Right lobe of liver (tissue), 4 donors: ENCODE results near the gene METTL13.

Source experiments
- POLR2A ChIP-seq: fragments of 450-650 bp; IDR thresholded peaks from one replicate; pipeline ENCODE4 v1.6.1; 2017; ENCODE audit warnings: antibody characterized with exemption, mild to moderate bottlenecking
- TF ChIP-seq, protein P1 (sequence below), 4 donors: fragments of 200-600 bp in 3 of 4; fragments of 450-650 bp in 1 of 4; IDR thresholded peaks; one replicate each; pipeline versions ENCODE4 v1.5.1 to v1.8.0; 2016 to 2022; ENCODE audit warnings: antibody characterized with exemption in 4 of 4, mild to moderate bottlenecking in 2 of 4
- donor health status: DM: no; HTN: no; CAD: no.
- donor health status: DM: no; HTN: no; CAD: no.
- donor health status: DM: no; HTN: yes; CAD: no.

GRCh38 chr1:171792656-171793369, 11.4 kb downstream of the METTL13 start:
- TF ChIP-seq, protein P1, sequence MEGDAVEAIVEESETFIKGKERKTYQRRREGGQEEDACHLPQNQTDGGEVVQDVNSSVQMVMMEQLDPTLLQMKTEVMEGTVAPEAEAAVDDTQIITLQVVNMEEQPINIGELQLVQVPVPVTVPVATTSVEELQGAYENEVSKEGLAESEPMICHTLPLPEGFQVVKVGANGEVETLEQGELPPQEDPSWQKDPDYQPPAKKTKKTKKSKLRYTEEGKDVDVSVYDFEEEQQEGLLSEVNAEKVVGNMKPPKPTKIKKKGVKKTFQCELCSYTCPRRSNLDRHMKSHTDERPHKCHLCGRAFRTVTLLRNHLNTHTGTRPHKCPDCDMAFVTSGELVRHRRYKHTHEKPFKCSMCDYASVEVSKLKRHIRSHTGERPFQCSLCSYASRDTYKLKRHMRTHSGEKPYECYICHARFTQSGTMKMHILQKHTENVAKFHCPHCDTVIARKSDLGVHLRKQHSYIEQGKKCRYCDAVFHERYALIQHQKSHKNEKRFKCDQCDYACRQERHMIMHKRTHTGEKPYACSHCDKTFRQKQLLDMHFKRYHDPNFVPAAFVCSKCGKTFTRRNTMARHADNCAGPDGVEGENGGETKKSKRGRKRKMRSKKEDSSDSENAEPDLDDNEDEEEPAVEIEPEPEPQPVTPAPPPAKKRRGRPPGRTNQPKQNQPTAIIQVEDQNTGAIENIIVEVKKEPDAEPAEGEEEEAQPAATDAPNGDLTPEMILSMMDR (IDR thresholded peaks at IDR 0.05): no peak
- no peak for TF ChIP-seq POLR2A
